Panc1 (cell line): Measurements from ENCODE around the gene CIAO3.

Experiments used
- CTCF ChIP-seq: fragments of 450-650 bp; IDR thresholded peaks from 2 replicates; pipeline ENCODE4 v1.5.1; 2017; ENCODE audit warnings: mild to moderate bottlenecking
- POLR2AphosphoS5 ChIP-seq: IDR thresholded peaks from 2 replicates; pipeline ENCODE4 v1.6.1; 2012; ENCODE audit warnings: mild to moderate bottlenecking, low read depth, low read length, moderate library complexity
- TCF7L2 ChIP-seq: IDR thresholded peaks from 2 replicates; pipeline ENCODE4 v1.6.1; 2011; ENCODE audit warnings: mild to moderate bottlenecking, low read depth, low read length, inconsistent platforms

- TF ChIP-seq CTCF, result no peak
- no peak for TF ChIP-seq POLR2AphosphoS5
- TF ChIP-seq TCF7L2, result no peak
These were observed 11.2 kb upstream of the CIAO3 start for GRCh38 chr16:752007-752312.
